ENCODE results near the gene EGFL7.
A peak's percentile ranks its signal among the peaks of the same experiment; 100 is the strongest.

The EGFL7 gene

GRCh38 chr9:136673975-136674785, 11.5 kb downstream of the EGFL7 start:
- no peak for DNase-seq

- no peak for DNase-seq
These were observed 12.2 kb downstream of the EGFL7 start for GRCh38 chr9:136674786-136675349.

- DNase-seq, result no peak
These were observed 13.0 kb downstream of the EGFL7 start for GRCh38 chr9:136675477-136676296.

- no peak for DNase-seq
These were observed 13.6 kb downstream of the EGFL7 start for GRCh38 chr9:136676297-136676794.

- no peak for DNase-seq
These were observed 14.4 kb downstream of the EGFL7 start for GRCh38 chr9:136676920-136677686.

- no peak for DNase-seq
These were observed 15.3 kb downstream of the EGFL7 start for GRCh38 chr9:136678034-136678433.

- no peak for DNase-seq
These were observed 15.9 kb downstream of the EGFL7 start for GRCh38 chr9:136678624-136679023.

- no peak for DNase-seq
These were observed 16.8 kb downstream of the EGFL7 start for GRCh38 chr9:136679431-136679941.

- DNase-seq, result no peak
These were observed 18.3 kb downstream of the EGFL7 start for GRCh38 chr9:136681029-136681428.

- DNase-seq, result no peak
These were observed 19.4 kb downstream of the EGFL7 start for GRCh38 chr9:136681945-136682699.

GRCh38 chr9:136682710-136683109, 20.0 kb downstream of the EGFL7 start:
- no peak for DNase-seq

GRCh38 chr9:136683173-136683745, 20.5 kb downstream of the EGFL7 start:
- DNase-seq, result no peak

- DNase-seq, result no peak
These were observed 21.0 kb downstream of the EGFL7 start for GRCh38 chr9:136683755-136684154.

GRCh38 chr9:136684339-136684738, 21.6 kb downstream of the EGFL7 start:
- DNase-seq, result no peak

- DNase-seq, result no peak
These were observed 22.1 kb downstream of the EGFL7 start for GRCh38 chr9:136684799-136685198.

- no peak for DNase-seq
These were observed 22.5 kb downstream of the EGFL7 start for GRCh38 chr9:136685216-136685615.

GRCh38 chr9:136685790-136686533, 23.2 kb downstream of the EGFL7 start:
- DNase-seq, result no peak

GRCh38 chr9:136686534-136686793, 23.7 kb downstream of the EGFL7 start:
- DNase-seq, result no peak

GRCh38 chr9:136686794-136687711, 24.3 kb downstream of the EGFL7 start, which contains the start of gene AGPAT2:
Gene AGPAT2, minus strand, starts transcription at chr9:136687457. Its CDS starts 100 bp downstream, at chr9:136687357.
- DNase-seq, result peak; percentile 32 to 51 (median 48)
